NT2/D1 (cell line): ENCODE data around the gene BRD9.
"Not testable (repeated sequence)": the region's sequence is repeated elsewhere in the genome, so short reads cannot be mapped to it uniquely, and the experiment has no call there.

Experiments used
- SUZ12 ChIP-seq: IDR thresholded peaks from 2 replicates; pipeline ENCODE4 v1.6.1; 2011; ENCODE audit not compliant: insufficient read length, insufficient read depth; ENCODE audit errors: extremely low read depth
- YY1 ChIP-seq: IDR thresholded peaks from 2 replicates; pipeline ENCODE4 v1.6.1; 2011; ENCODE audit not compliant: insufficient read length, insufficient read depth

DNA sequence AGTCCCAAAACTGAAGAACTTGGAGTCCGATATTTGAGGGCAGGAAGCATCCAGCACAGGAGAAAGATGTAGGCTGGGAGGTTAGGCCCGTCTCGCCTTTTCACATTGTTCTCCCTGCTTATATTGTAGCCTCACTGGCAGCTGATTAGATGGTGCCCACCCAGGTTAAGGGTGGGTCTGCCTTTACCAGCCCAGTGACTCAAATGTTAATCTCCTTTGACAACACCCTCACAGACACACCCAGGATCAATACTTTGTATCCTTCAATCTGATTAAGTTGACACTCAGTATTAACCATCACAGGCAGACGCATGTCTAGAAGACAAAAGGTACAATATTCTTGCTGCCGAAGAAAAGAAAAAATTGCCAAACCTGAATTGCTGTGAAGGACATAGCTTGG, 26.1 kb upstream of the BRD9 start:
- TF ChIP-seq SUZ12, YY1: not testable (repeated sequence)
